ENCODE results near the gene IGSF6. TPM values are rescaled to one million over a fixed set of nuclear protein-coding genes. Genes with fewer than 3 reads are reported as not detected.
A peak's percentile ranks its signal among the peaks of the same experiment; 100 is the strongest.

IGSF6 gene
- total and polyA plus RNA-seq, 9 of the 15 experiments (the other 6 are each of a cell fraction or from before 2014, with no cell fraction given): 0.07 TPM; not detected in 8

- TF ChIP-seq NFYB (IDR thresholded peaks at IDR 0.05; ENCODE audit: extremely low read depth, insufficient read length): no peak
- TF ChIP-seq ZBTB33 (CRISPR knock-in tag; IDR thresholded peaks at IDR 0.05): no peak
- TF ChIP-seq CGGBP1 (CRISPR knock-in tag; IDR thresholded peaks at IDR 0.05): no peak
- TF ChIP-seq MAFG (tag; conservative IDR thresholded peaks at IDR 0.05): peak; percentile 60
- peak; percentile 71 for TF ChIP-seq FOSL1 (tag; conservative IDR thresholded peaks at IDR 0.05)
- no peak; the same call in 1 of the 2 replicates for TF ChIP-seq PKNOX1 (IDR thresholded peaks at IDR 0.05)
- peak; percentile 93 to 95 for TF ChIP-seq RCOR1 (IDR thresholded peaks at IDR 0.05; ENCODE audit: borderline replicate concordance in 1 of 2, low read depth in 2 of 2, low read length in 2 of 2)
- no peak for TF ChIP-seq DMBX1 (CRISPR knock-in tag; IDR thresholded peaks at IDR 0.05; ENCODE audit: borderline replicate concordance)
- peak; percentile 88 for TF ChIP-seq SMARCE1 (IDR thresholded peaks at IDR 0.05)
- TF ChIP-seq MTA1 (IDR thresholded peaks at IDR 0.05; ENCODE audit: borderline replicate concordance): 0 out of 2 replicates have a peak, but pooled peaks have one; percentile 5
- no peak for TF ChIP-seq ZNF655 (CRISPR knock-in tag; IDR thresholded peaks at IDR 0.05)
- TF ChIP-seq ZKSCAN1 (IDR thresholded peaks at IDR 0.05; ENCODE audit: low read depth, low read length): no peak
- TF ChIP-seq EHMT2 (IDR thresholded peaks at IDR 0.05): no peak
- no peak for TF ChIP-seq IFI16 (CRISPR knock-in tag; IDR thresholded peaks at IDR 0.05)
- TF ChIP-seq ZNF644 (tag; IDR thresholded peaks at IDR 0.05; ENCODE audit: low read depth): no peak
- TF ChIP-seq MLLT1 (IDR thresholded peaks at IDR 0.05): no peak
- peak; percentile 18 for TF ChIP-seq NFIC (IDR thresholded peaks at IDR 0.05)
- peak; percentile 74; the same call in 1 of the 2 replicates for TF ChIP-seq ZNF197 (CRISPR knock-in tag; IDR thresholded peaks at IDR 0.05; ENCODE audit: low read depth)
- TF ChIP-seq TEAD4 (IDR thresholded peaks at IDR 0.05; ENCODE audit: low read length): peak; percentile 90
- TF ChIP-seq TEAD4 (CRISPR knock-in tag; IDR thresholded peaks at IDR 0.05; ENCODE audit: borderline replicate concordance): no peak
- no peak for TF ChIP-seq HNRNPK (IDR thresholded peaks at IDR 0.05; ENCODE audit: low read depth, low read length, poor library complexity, severe bottlenecking)
These were observed 40.6 kb downstream of the IGSF6 start (continued) for GRCh38 chr16:21611556-21612384.
